ENCODE results near the gene LGALS7B.
"Not testable (repeated sequence)": the region's sequence is repeated elsewhere in the genome, so short reads cannot be mapped to it uniquely, and the experiment has no call there.

The LGALS7B gene

GRCh38 chr19:38785187-38785699 lies 3.8 kb upstream of the LGALS7B start:
- H3K4me3 ChIP-seq (ENCODE audit: low read length): no peak overlapping the region
- no peaks in the 10 kb centered on the region for H3K4me1 ChIP-seq (ENCODE audit: control insufficient read depth, insufficient read depth, low read length)
- no peaks in the 10 kb centered on the region for H3K9me3 ChIP-seq (ENCODE audit: control insufficient read depth, insufficient read depth, low read length)
- H3K27me3 ChIP-seq (ENCODE audit: control insufficient read depth, insufficient read depth, low read length): no peaks in the 10 kb centered on the region
- no peaks in the 10 kb centered on the region for H3K36me3 ChIP-seq (ENCODE audit: control insufficient read depth, insufficient read depth, low read length)
- no peak for DNase-seq (ENCODE audit: low read depth, low spot score)
- no peak overlapping the region for H3K27ac ChIP-seq (ENCODE audit: low read length)
- WGBS (ENCODE audit: insufficient coverage, insufficient read length): no CpG with 5 or more reads among the region's 7 CpGs

GRCh38 chr19:38786061-38786460 lies 2.9 kb upstream of the LGALS7B start:
- H3K4me1 ChIP-seq (ENCODE audit: control insufficient read depth, insufficient read depth, low read length); H3K27me3 ChIP-seq (ENCODE audit: control insufficient read depth, insufficient read depth, low read length); H3K4me3 ChIP-seq (ENCODE audit: low read length); DNase-seq (ENCODE audit: low read depth, low spot score); H3K36me3 ChIP-seq (ENCODE audit: control insufficient read depth, insufficient read depth, low read length); H3K9me3 ChIP-seq (ENCODE audit: control insufficient read depth, insufficient read depth, low read length); H3K27ac ChIP-seq (ENCODE audit: low read length): not testable (repeated sequence)
- WGBS (ENCODE audit: insufficient coverage, insufficient read length): no CpG with 5 or more reads among the region's 3 CpGs

GRCh38 chr19:38786572-38787265 lies 2.3 kb upstream of the LGALS7B start:
- whole genome bisulfite sequencing (ENCODE audit: insufficient coverage, insufficient read length): no CpG with 5 or more reads among the region's 11 CpGs
- Histone ChIP-seq H3K4me3 (ENCODE audit: low read length) (no peak overlapping the region), H3K27me3 (ENCODE audit: control insufficient read depth, insufficient read depth, low read length) (no peaks in the 10 kb centered on the region), H3K4me1 (ENCODE audit: control insufficient read depth, insufficient read depth, low read length) (no peaks in the 10 kb centered on the region), H3K36me3 (ENCODE audit: control insufficient read depth, insufficient read depth, low read length) (no peaks in the 10 kb centered on the region), H3K27ac (ENCODE audit: low read length) (no peak overlapping the region), H3K9me3 (ENCODE audit: control insufficient read depth, insufficient read depth, low read length) (no peaks in the 10 kb centered on the region)
- DNase-seq (ENCODE audit: low read depth, low spot score): no peak

- H3K4me1 ChIP-seq (ENCODE audit: control insufficient read depth, insufficient read depth, low read length); DNase-seq (ENCODE audit: low read depth, low spot score); H3K36me3 ChIP-seq (ENCODE audit: control insufficient read depth, insufficient read depth, low read length); H3K4me3 ChIP-seq (ENCODE audit: low read length); H3K9me3 ChIP-seq (ENCODE audit: control insufficient read depth, insufficient read depth, low read length); H3K27ac ChIP-seq (ENCODE audit: low read length); H3K27me3 ChIP-seq (ENCODE audit: control insufficient read depth, insufficient read depth, low read length): not testable (repeated sequence)
- WGBS (ENCODE audit: insufficient coverage, insufficient read length): no CpG with 5 or more reads among the region's 49 CpGs
Measured at GRCh38 chr19:38790507-38791403, 1.8 kb downstream of the LGALS7B start.

GRCh38 chr19:38791451-38792064 lies 2.6 kb downstream of the LGALS7B start:
- H3K27me3 ChIP-seq (ENCODE audit: control insufficient read depth, insufficient read depth, low read length); H3K27ac ChIP-seq (ENCODE audit: low read length); DNase-seq (ENCODE audit: low read depth, low spot score); H3K9me3 ChIP-seq (ENCODE audit: control insufficient read depth, insufficient read depth, low read length); H3K36me3 ChIP-seq (ENCODE audit: control insufficient read depth, insufficient read depth, low read length); H3K4me1 ChIP-seq (ENCODE audit: control insufficient read depth, insufficient read depth, low read length); H3K4me3 ChIP-seq (ENCODE audit: low read length): not testable (repeated sequence)
- WGBS (ENCODE audit: insufficient coverage, insufficient read length): no CpG with 5 or more reads among the region's 40 CpGs

- WGBS (ENCODE audit: insufficient coverage, insufficient read length): no CpG with 5 or more reads among the region's 71 CpGs
- no peaks in the 10 kb centered on the region for H3K27me3 ChIP-seq (ENCODE audit: control insufficient read depth, insufficient read depth, low read length)
Measured at GRCh38 chr19:38792250-38793111, 3.5 kb downstream of the LGALS7B start.

GRCh38 chr19:38793177-38793576 lies 4.2 kb downstream of the LGALS7B start:
- no peak for DNase-seq (ENCODE audit: low read depth, low spot score)
- H3K36me3 ChIP-seq (ENCODE audit: control insufficient read depth, insufficient read depth, low read length): no peaks in the 10 kb centered on the region; the same call in 1 of the 2 replicates

More at GRCh38 chr19:38792250-38793111, 3.5 kb downstream of the LGALS7B start:
- Histone ChIP-seq H3K4me1 (ENCODE audit: control insufficient read depth, insufficient read depth, low read length) (no peaks in the 10 kb centered on the region), H3K36me3 (ENCODE audit: control insufficient read depth, insufficient read depth, low read length) (no peaks in the 10 kb centered on the region; the same call in 1 of the 2 replicates), H3K4me3 (ENCODE audit: low read length) (peak overlapping the region; percentile 33; the same call in 1 of the 2 replicates), H3K9me3 (ENCODE audit: control insufficient read depth, insufficient read depth, low read length) (no peaks in the 10 kb centered on the region), H3K27ac (ENCODE audit: low read length) (no peak overlapping the region)
- no peak for DNase-seq (ENCODE audit: low read depth, low spot score)

GRCh38 chr19:38793671-38794070 lies 4.7 kb downstream of the LGALS7B start:
- WGBS (ENCODE audit: insufficient coverage, insufficient read length): no CpG with 5 or more reads among the region's 5 CpGs
- DNase-seq (ENCODE audit: low read depth, low spot score): no peak
- H3K4me3 ChIP-seq (ENCODE audit: low read length): no peak overlapping the region
- H3K4me1 ChIP-seq (ENCODE audit: control insufficient read depth, insufficient read depth, low read length): no peaks in the 10 kb centered on the region
- H3K27ac ChIP-seq (ENCODE audit: low read length): no peak overlapping the region
- no peaks in the 10 kb centered on the region for H3K9me3 ChIP-seq (ENCODE audit: control insufficient read depth, insufficient read depth, low read length)
- H3K36me3 ChIP-seq (ENCODE audit: control insufficient read depth, insufficient read depth, low read length): no peaks in the 10 kb centered on the region; the same call in 1 of the 2 replicates
- no peaks in the 10 kb centered on the region for H3K27me3 ChIP-seq (ENCODE audit: control insufficient read depth, insufficient read depth, low read length)

More at GRCh38 chr19:38793177-38793576, 4.2 kb downstream of the LGALS7B start:
- no peaks in the 10 kb centered on the region for H3K4me1 ChIP-seq (ENCODE audit: control insufficient read depth, insufficient read depth, low read length)
- H3K27me3 ChIP-seq (ENCODE audit: control insufficient read depth, insufficient read depth, low read length): no peaks in the 10 kb centered on the region
- H3K4me3 ChIP-seq (ENCODE audit: low read length): no peak overlapping the region
- WGBS (ENCODE audit: insufficient coverage, insufficient read length): no CpG with 5 or more reads among the region's 8 CpGs
- H3K9me3 ChIP-seq (ENCODE audit: control insufficient read depth, insufficient read depth, low read length): no peaks in the 10 kb centered on the region
- H3K27ac ChIP-seq (ENCODE audit: low read length): no peak overlapping the region

GRCh38 chr19:38795549-38795948 lies 6.5 kb downstream of the LGALS7B start:
- DNase-seq (ENCODE audit: low read depth, low spot score): no peak
- no peaks in the 10 kb centered on the region for H3K4me1 ChIP-seq (ENCODE audit: control insufficient read depth, insufficient read depth, low read length)
- H3K27me3 ChIP-seq (ENCODE audit: control insufficient read depth, insufficient read depth, low read length): no peaks in the 10 kb centered on the region
- H3K27ac ChIP-seq (ENCODE audit: low read length): no peak overlapping the region
- H3K4me3 ChIP-seq (ENCODE audit: low read length): no peak overlapping the region
- no CpG with 5 or more reads among the region's 4 CpGs for WGBS (ENCODE audit: insufficient coverage, insufficient read length)
- no peaks in the 10 kb centered on the region; the same call in 1 of the 2 replicates for H3K36me3 ChIP-seq (ENCODE audit: control insufficient read depth, insufficient read depth, low read length)
- no peaks in the 10 kb centered on the region for H3K9me3 ChIP-seq (ENCODE audit: control insufficient read depth, insufficient read depth, low read length)
